HG02973 (cell line): ENCODE data around the gene LRCH1.

Experiments
- ATAC-seq: cut with Tn5 transposase; IDR thresholded peaks from one replicate; pipeline ENCODE4 v1.9.1; 2021; ENCODE audit warnings: moderate library complexity; ENCODE audit not compliant: unreplicated experiment

Gene LRCH1

DNA sequence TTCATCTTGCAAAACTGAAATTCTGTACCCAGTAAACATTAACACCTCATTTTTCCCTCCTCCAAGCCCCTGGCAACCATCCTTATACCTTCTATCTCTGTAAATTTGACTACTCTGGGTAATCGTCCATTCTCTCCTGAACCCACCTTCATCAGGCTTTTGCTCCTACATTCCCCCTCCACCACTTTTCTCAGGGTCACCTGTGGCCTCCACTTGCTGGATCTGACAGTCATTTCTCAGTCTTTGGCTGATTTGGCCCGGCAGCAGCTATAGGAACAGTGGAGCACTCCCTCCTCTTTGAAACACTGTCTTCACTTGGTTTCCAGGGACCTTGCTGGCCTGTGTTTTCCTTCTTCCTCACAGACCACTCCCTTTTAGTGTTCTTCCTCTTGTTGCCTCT lies 83.5 kb downstream of the LRCH1 start:
- ATAC-seq, result no peak

DNA sequence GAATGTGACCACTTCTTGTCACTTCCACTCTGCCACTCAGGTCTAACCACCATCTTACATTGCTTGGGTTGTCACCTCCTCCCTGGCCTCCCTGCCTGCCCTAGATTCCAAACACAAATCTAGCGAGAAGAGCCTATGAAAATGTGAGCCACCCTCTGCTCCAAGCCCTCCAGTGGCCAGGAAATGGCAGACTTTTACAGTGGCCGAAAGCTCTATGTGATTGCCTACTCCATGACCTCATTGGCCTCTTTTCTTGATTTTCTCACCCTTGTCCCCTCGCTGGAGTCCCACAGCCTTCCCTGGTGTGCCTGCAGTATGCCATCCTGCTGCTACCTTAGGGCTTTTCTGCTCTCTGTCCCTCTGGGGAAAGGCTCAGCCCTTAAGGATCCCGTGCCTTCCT lies 84.2 kb downstream of the LRCH1 start:
- ATAC-seq, result no peak

DNA sequence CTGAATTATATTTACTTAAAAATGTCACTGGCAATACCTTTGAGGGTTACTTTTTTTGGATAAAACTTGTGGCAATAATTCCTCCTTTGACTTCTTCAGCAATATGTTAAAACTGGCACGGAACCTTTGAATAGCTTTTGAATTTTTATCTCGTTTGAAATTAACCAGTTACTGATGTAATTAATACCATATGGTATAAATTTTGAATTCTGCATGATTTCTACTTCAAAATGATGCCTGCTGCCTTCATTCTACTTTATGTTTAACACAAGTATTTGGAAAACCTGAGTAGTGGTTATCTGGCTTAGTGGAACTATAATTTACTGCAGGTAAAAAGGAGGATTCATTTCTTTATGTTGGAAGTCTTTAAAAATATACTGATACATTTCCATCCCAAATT lies 85.3 kb downstream of the LRCH1 start:
- ATAC-seq, result no peak

DNA sequence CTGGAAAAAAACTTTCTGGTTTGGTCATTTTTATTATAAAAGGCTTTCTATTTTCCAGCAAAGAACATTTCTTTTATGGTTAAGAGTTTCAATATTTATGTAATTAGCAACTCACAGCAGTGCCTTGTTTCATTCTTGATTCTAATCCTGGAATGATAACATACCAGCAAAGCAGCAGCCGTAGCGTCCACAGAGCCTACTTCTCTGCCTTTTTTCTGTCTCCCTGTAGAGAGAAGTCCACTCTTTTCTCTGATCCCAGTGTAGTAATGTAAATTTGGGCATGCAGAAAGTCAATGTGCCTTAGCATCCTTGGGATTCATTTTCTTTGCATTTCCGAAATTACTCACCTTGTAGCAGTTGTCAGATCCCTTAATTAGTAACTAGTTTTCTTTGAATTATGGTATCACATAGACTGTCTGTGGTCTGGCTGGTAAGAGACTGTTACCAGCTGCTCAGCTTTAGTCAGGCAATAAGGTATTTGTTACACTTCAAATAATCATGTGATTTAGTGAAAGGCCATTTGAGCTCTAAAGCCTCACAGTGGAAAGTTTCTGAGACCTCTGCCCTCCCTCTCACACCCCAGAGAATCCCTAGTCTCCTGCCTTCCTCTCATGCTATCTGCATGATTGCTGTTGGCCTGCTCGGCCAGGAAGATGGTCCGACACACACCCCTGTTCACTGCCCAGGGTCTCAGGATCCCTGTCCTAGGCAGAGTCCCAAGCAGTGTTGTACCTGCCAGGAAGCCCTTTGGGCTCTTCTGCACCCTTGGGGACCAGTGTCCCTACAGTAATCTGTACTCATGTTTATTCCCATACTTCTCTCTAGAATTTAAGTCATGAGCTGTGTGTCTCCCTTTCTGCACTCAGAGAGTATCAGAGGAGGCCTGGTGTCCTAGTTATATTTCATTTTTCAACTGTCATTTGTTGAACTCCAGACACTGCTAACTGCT lies 86.3 kb downstream of the LRCH1 start:
- ATAC-seq, result peak; percentile 85

DNA sequence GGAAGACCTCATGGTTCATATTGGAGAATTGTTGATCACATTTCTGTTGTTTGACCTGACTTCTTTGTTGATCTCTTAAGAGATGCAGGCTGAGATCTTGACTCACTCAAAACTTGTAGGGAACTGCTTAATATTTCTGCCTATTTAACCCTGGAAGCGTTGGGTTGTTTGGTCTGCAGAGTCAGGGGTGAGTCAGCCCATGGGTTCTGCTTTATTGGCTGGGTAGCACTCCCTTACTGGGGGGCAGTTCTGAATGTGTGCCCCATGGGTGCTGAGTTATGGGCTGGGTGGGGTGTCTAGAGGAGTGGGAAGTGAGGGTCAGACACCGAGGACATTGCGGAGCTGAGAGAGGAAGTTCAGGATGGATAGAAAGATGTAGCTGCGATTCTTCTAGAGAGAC lies 87.9 kb downstream of the LRCH1 start:
- no peak for ATAC-seq

DNA sequence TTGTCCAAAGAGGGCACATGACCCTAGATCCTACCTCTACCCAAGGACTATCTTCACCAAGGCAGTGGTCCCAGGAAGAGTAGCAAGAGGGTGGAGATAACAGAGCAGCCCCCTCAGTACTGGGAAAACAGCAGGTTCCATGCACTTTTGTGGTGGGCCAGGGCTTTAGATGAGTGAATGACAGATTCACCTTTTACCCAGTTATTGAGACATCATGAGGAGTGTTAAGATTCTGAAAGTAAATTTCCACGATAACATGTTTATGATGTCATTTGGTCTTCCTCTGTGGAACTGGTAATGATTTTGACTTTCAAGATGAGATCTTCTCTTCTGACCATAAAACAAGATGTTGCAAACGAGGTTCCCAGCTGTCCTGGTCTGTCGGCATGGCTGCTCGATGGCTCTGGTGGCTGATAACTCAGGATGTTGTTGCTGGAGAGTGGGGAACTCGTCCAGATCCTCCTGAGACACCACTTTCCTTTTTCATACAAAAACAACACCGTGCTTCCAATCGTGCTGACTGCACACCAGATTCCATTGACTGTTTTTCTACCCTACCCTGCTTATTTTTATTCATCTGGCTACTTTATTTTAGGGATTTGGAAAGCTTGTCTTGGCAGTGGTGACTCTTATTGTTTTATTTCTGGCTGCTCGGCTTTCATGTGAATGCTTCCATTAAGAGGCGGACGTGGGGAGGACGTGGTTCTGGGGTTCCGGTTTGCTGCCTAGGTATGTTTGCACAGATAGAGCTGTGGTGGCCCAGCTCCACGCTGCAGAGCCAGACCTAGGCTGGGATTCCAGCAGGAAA lies 88.5 kb downstream of the LRCH1 start:
- ATAC-seq, result no peak

DNA sequence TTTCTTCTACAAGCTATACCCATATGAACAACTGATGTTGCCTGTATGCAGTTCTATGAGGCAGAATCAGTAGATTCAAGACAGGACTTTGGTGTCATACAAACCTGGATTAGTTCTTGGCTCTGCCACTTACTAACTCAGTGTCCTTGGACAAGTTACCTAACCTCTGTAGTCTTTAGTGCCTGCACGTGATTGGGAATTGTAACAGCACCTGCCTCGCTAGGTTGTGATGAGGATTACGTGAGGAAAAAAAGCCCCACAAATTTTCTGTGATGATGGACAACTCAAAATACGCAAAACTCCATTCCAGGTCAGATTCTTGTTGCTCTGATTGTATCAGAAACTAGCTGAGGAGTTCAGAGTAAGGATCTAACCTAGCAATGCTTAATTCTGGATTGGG lies 89.3 kb downstream of the LRCH1 start:
- no peak for ATAC-seq

DNA sequence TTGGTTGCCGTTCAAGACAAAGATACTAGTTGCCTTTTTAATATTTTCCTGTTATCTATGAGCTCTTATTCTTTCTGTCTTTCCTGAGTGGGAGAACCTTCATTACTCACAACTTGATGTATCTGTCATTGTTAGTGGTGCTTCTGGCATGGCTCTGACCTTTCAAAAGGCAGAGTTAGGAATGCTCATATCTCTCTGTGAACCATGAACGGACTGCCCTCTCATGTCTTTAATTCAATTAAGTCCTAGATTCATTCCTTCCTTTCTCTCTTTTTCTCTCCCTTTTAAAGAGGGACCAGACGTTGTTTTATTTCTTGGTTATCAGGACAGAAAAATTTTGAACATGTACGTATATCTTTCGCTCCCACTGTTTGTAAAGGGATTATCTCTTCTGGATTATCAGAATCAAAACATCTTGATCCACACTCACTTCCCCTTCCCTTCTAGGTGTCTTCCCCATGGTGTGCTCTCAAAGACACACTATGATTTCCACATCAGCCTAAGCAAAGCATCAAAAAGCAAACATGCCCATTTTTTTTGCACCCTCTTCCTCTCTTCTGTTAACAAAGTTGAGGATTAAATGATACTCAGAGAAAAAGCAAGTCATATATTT lies 90.3 kb downstream of the LRCH1 start:
- no peak for ATAC-seq

DNA sequence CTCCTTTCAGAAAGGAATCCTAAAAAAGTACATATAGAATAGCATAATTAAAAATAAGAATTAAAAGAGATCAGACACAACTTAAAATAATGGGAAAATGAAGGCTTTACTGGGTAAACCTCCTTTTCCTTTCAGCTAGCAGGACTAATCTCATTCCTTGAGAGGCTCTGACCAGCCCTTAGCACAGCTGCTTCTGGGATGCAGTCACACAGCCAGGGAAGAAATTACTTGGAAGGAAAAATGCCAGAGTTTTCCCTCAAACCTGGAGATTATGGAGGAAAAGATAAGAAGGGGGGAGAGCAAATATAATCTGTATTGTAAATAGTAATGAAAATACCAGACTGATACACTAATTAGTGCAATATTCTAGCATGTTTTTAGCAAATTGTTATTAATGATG lies 91.8 kb downstream of the LRCH1 start:
- ATAC-seq, result no peak

DNA sequence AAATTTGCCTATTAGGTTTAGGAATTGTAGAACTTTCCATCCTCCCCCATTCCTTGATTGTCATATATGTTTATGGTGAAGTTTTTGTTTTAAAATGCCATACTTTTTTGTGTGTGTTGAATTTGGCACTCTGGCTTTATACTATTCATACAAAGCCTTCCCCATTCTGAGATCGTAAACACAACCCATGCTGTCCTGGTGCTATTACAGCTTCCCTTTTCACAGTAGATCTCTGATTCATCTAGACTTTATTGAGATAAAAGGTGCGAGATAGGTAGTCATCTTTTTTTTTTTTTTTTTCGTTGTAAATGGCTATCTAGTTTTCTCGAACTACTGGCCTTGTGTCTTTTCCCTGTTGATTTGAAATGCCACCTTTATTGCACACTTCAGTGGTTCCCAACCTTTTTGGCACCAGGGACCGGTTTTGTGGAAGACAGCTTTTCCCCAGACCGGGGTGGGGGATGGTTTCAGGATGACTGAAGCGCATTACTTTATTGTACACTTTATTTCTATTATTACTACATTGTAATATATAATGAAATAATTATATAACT lies 94.6 kb downstream of the LRCH1 start:
- ATAC-seq, result no peak

DNA sequence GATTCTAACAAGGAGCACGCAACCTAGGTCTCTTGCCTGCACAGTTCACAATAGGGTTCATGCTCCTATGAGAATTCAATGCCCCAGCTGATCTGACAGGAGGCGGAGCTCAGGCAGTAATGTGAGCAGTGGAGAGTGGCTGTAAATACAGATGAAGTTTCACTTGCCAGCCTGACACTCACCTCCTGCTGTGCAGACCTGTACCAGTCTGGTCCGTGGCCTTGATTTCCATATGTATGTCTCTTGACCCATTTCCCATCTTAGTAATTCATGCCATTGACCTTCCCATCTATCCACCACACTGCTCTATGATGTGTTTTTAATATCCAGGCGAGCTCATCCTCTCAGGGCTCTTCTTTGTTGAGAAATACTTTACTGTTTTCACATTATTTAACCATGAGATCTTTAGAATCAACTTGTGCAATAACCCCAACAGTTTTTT lies 95.2 kb downstream of the LRCH1 start:
- peak; percentile 50 for ATAC-seq

DNA sequence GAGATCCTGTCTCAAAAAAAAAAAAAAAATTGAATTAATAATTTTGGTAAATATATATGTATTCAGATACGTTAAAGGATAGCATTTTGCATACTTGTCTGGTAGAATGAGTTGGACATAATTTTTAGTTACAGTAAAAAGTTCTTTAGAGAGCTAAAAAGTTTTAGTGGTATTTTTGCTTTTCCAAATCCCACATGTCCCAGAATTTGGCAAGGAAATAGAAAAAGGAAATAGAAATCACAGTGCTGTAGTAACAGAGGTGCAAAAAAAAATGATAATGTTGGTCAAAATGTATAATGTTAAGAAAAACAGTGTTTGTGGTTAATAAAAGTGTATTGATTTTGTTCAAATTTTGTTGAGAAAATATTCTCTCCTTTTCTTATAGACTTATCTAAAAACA lies 96.8 kb downstream of the LRCH1 start:
- no peak for ATAC-seq

DNA sequence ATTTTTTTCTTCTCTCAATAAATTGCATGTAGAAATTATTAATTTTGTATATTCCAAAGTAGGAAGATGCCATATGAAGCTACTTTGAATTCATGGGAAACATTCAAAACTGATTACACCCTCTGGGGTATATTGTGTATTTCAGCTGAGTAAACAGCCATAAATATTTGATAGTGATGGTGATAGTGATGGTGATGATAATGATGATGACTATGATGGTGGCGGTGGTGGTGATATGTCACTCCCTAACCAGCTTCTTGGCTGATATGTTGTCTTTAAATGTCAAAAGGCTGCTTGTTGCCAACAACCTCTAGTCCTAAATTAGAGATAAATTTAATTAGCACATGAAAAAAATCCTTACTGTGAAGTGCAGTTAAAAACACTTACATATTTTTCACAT lies 102.0 kb downstream of the LRCH1 start:
- no peak for ATAC-seq

DNA sequence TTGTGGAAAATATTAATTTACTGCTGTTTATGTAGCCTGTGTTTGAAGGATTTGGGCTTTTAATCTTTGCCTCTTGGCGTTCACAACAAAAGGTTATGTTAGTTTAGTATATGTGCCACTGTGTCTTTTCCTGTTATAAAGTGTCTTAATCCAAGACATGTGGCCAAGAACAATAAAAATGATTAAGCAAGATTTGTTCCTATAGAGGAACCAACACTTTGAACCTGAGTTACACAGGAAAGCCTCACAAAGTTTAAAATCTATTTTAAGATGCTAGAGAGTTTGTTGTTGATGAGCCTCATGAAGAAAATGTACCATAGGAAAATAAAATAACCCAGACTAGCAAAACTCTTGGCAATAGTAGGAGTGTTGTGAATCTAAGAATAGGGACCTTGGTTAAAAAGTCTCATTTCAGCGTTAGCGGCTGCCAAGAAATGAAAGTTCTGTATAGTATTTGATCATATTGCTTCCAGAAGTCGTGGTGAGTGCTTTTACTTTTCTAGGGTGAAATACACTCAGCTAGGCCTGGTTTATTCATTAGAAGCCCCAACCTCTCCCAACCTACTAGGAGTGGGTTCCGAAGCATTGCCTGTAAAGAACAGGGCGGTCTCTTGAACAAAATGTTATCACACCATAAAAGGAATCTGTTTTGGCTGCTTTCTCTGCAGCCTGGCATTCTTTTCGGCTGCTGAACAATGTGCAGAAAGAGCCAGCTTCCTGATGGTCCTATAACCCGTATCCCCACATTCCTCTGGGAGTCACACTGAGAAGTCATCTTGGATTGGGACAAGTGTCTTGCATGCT lies 102.6 kb downstream of the LRCH1 start:
- no peak for ATAC-seq

DNA sequence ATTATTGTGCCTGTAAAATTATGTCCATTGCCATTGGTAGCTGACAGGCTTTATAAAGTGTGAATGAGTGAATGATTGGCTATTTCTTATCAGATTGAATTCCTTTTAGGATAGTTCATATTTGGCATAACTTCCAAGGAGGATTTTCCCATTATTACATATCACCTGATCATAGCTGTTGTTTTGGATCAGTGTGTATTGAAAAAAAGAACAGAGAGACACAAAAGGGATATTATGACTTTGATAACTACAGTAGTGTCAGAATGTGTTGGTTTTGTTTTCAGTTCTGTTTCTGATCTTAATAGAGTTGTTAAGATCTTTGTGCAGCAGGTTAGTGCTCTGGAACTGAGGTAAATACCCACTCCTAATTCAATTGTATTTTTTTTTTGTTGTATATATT lies 103.8 kb downstream of the LRCH1 start:
- ATAC-seq, result peak; percentile 76

DNA sequence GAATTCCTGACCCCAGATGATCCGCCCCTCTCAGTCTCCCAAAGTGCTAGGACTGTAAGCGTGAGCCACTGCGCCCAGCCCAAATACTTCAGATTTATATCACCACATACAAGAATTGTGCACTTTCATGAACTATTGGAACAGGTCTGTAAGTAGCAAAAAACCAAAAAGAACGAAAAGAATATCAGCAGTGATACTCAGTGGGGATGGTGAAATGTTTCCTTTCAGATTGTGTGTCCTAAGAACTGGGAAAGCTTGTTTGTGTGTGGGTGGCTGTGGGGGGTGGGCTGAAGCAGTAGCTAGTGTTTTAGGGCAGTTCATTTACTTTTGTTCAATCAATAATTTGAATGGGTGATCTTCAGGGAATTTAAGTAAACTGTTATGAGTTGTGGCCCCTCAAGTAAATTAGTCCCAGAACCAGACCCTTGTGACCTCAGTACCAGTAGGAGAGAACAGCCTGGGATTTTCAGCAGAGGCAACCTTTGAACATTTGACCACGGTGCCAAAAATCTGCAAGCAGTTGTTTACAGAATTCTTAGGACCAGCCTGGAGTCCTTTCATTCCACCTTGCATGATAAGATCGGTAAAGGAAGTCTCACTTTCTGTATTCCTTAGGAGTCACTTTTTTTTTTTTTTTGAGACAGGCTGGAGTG lies 106.6 kb downstream of the LRCH1 start:
- ATAC-seq, result no peak

DNA sequence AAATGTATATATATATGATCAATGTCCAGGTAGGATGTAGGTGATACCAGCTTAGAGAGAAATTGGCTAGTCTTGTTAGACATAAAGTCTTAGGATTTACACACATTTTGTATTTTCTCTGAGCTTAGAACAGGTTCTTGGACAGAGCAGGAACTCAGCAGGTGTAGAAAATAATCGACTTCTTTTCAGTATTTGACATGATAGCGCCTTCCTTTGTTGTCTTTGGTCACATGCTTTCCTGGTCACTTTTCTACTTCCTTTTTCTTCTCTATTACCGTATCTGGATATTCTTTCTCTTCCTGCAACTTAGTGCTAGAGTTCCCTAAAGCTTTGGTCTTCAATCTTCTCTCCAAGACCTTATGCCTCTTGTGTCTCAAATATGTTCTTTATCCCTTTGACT lies 107.4 kb downstream of the LRCH1 start:
- no peak for ATAC-seq

DNA sequence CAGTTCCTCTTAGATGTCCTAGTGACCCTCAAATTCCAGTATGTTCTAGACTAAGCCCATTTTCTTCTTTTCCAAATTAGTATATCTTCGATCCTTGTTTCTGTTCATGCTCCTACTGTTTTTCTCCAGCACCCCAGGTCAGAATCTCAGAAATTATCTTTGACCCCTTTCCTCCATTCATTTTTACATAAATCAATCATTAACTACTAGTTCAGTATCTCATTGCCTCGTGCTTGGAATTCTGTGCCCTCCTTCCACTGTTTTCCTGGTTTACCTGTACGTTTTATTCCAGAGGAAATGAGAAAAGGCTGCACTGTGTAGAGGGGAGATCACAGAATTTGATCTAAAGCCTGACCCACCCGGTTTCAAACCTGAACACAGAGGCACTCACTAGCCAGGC lies 107.9 kb downstream of the LRCH1 start:
- ATAC-seq, result no peak

DNA sequence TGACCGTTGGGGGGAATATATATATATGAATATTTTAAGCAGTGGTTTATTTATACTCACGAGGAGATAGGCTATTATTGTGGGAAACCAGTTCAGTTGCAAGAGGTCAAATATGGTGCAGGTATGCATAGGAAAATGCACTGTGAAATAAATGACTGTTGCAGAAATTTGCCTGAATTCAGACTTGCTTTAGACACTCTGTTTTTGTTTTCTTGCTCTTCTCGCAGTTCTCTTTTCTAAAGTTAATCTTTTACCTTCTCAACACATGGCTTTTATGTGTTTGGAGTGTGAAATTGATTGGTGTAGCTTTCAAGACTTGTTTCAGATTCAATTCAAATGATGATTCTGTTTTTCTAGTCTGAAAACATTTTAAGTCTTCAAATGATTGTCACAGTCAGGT lies 109.7 kb downstream of the LRCH1 start:
- peak; percentile 54 for ATAC-seq
